Fibroblast of lung (primary cell): Measurements from ENCODE around the gene OLIG1.

Source experiments
- EZH2 ChIP-seq: IDR thresholded peaks from 2 replicates; pipeline ENCODE4 v1.5.1; 2012; ENCODE audit warnings: low read length, control low read depth, mild to moderate bottlenecking; ENCODE audit errors: missing control alignments
- TF ChIP-seq, protein P1 (sequence below), 2 donors: IDR thresholded peaks in 1 of 2; conservative IDR thresholded peaks in 1 of 2; 1 replicate in 1 of 2; 2 replicates in 1 of 2; pipeline ENCODE4 v1.5.1; 2011 to 2012; ENCODE audit warnings: low read length in 2 of 2, control low read depth in 1 of 2, inconsistent platforms in 1 of 2, low read depth in 1 of 2, mild to moderate bottlenecking in 1 of 2

DNA sequence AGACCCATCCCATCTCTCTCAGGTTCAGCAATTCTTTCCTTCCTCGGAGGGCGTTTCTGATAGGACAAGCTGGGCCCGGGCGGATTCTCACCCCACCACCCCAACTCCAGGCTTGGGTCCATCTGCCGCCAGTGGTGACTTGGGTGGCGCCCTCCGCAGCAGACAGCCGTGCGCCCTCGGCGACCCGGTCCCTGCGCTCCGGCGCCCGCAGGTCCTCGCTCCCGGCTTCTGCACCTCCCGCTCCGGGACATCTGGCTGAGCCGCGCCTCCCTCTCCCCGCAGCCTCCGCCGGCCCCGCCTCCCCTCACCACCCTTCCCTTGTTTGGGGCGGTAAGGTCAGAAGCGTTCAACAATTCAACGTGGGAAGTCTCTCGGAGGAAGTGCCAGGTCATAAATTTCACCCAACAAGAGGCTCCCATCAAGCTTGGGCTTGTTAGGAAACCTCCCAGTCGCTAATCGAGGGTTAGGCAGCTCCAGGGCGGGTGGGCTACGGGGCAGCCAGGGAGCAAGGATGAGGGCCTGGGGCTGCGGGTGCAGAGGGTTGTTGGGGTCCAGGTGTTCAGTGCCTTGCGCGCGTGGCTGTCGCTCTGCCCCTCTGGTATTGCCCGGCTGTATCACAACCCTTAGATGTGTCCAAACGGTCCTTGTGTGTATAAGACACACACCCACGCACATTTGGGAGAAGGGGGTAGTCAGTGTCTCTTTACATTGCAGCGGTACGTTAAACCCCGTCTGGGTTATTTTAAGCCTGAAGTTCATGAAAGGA is 39.8 kb downstream of the OLIG1 start:
- TF ChIP-seq, protein P1, sequence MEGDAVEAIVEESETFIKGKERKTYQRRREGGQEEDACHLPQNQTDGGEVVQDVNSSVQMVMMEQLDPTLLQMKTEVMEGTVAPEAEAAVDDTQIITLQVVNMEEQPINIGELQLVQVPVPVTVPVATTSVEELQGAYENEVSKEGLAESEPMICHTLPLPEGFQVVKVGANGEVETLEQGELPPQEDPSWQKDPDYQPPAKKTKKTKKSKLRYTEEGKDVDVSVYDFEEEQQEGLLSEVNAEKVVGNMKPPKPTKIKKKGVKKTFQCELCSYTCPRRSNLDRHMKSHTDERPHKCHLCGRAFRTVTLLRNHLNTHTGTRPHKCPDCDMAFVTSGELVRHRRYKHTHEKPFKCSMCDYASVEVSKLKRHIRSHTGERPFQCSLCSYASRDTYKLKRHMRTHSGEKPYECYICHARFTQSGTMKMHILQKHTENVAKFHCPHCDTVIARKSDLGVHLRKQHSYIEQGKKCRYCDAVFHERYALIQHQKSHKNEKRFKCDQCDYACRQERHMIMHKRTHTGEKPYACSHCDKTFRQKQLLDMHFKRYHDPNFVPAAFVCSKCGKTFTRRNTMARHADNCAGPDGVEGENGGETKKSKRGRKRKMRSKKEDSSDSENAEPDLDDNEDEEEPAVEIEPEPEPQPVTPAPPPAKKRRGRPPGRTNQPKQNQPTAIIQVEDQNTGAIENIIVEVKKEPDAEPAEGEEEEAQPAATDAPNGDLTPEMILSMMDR (conservative IDR thresholded peaks at IDR 0.05 in 1 of 2, IDR thresholded peaks at IDR 0.05 in 1 of 2; ENCODE audit: low read depth in 1 of 2, low read length in 2 of 2), result no peak
- peak; percentile 25 for TF ChIP-seq EZH2
